Upper lobe of right lung (tissue), 1 donor: ENCODE data around the gene FGFRL1. TPM values are rescaled to one million over a fixed set of nuclear protein-coding genes. Genes with fewer than 3 reads are reported as not detected.
"Not testable (repeated sequence)": the region's sequence is repeated elsewhere in the genome, so short reads cannot be mapped to it uniquely, and the experiment has no call there.

Experiments used
- ATAC-seq: fragments of 200-7000 bp; cut with Tn5 transposase; one replicate; pipeline ENCODE4 v1.9.1; 2020; ENCODE audit warnings: mild to moderate bottlenecking, moderate library complexity
- DNase-seq: peaks from one replicate; pipeline ENCODE4 v3.0.0-alpha.2; 2020
- H3K27ac ChIP-seq: fragments of 200-600 bp; one replicate; pipeline ENCODE4 v1.8.0; 2022
- H3K27me3 ChIP-seq: fragments of 200-600 bp; one replicate; pipeline ENCODE4 v1.8.0; 2022; ENCODE audit warnings: mild to moderate bottlenecking
- H3K36me3 ChIP-seq: fragments of 200-600 bp; one replicate; pipeline ENCODE4 v1.8.0; 2022
- H3K4me1 ChIP-seq: fragments of 200-600 bp; one replicate; pipeline ENCODE4 v1.8.0; 2022
- H3K4me3 ChIP-seq: fragments of 200-600 bp; one replicate; pipeline ENCODE4 v1.8.0; 2022; ENCODE audit warnings: mild to moderate bottlenecking
- H3K9me3 ChIP-seq: fragments of 200-600 bp; one replicate; pipeline ENCODE4 v1.8.0; 2022
- intact Hi-C: fragments of 100-400 bp; cut with DNase I; formaldehyde crosslinking; loops from one replicate; pipeline ENCODE4 v1.11.0; 2022
- total RNA-seq: library from RNA; stranded (reverse); fragmentation: NEBNext Ultra II Directional; extraction: Animal tissue kit (Norgen Biotek cat#: 25700); gene quantifications from one replicate; pipeline ENCODE4 v1.2.1, GENCODE V29; 2021
- TF ChIP-seq, protein P1 (sequence below): fragments of 200-600 bp; IDR thresholded peaks from one replicate; pipeline ENCODE4 v1.8.0; 2022; ENCODE audit warnings: antibody characterized with exemption
- donor health status: DM: no; HTN: yes; CAD: no; lungs with severe emphysema.

Gene FGFRL1
- total RNA-seq, 1 donor from 2014 or later = 25.2 TPM

DNA sequence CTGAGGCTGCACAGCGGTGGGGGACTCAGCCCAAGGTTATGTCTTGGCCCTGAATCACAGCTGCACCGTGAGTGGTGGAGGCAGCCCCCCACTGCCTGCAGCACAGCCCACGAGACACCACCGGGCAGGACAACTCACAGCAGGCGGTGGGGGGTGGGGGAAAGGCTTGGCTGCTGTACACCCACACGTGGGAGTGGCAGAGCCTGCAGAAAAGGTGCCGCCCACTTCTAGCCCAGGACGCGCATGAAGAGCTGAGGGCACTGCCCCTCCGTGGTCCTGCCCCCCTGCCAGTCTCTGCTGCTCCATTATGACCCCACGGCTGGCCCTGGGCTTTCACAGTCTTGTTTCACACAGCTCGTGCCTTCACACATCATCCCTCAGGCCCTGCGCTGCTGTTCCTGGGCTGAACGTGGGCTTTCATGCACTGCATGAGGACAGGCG lies 40.8 kb downstream of the FGFRL1 start:
- peaks cover 37% of the 10 kb centered on the region for H3K27me3 ChIP-seq

DNA sequence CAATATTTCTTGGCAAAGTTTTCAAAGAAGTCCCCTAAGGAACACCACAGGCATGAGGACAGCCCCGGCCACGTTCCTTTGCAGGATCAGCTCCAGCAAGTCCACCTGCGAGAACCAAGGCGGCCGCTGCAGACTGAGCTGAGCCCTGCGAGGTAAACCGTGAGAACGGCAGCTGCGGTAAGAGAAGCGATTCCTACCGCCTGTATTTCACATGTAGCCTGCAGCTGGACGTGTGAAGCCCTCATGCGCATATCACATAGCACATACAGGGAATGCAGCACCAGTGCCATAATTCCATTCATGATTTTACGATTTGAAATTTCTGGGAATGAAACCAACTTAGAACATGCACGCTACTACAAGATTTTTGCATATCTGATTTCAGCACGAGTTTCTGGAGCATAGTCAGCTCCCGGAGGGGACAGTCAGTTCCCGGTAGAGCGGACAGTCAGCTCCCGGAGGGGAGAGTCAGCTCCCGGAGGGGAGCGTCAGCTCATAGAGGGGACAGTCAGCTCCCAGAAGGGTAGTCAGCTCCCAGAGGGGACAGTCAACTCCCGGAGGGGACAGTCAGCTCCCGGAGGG lies 41.7 kb downstream of the FGFRL1 start:
- peaks cover 10% of the 10 kb centered on the region for H3K4me1 ChIP-seq
- H3K9me3 ChIP-seq = no peaks in the 10 kb centered on the region
- TF ChIP-seq, protein P1, sequence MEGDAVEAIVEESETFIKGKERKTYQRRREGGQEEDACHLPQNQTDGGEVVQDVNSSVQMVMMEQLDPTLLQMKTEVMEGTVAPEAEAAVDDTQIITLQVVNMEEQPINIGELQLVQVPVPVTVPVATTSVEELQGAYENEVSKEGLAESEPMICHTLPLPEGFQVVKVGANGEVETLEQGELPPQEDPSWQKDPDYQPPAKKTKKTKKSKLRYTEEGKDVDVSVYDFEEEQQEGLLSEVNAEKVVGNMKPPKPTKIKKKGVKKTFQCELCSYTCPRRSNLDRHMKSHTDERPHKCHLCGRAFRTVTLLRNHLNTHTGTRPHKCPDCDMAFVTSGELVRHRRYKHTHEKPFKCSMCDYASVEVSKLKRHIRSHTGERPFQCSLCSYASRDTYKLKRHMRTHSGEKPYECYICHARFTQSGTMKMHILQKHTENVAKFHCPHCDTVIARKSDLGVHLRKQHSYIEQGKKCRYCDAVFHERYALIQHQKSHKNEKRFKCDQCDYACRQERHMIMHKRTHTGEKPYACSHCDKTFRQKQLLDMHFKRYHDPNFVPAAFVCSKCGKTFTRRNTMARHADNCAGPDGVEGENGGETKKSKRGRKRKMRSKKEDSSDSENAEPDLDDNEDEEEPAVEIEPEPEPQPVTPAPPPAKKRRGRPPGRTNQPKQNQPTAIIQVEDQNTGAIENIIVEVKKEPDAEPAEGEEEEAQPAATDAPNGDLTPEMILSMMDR = no peak
- no peaks in the 10 kb centered on the region for H3K36me3 ChIP-seq
- intact Hi-C loops = no loop called here
- no peak for ATAC-seq
- DNase-seq = peak; percentile 55
- peak overlapping the region; percentile 3 for H3K4me3 ChIP-seq
- no peak overlapping the region for H3K27ac ChIP-seq
- peaks cover 40% of the 10 kb centered on the region for H3K27me3 ChIP-seq

More for the DNA sequence above, 40.8 kb downstream of the FGFRL1 start:
- Histone ChIP-seq H3K4me1 (peaks cover 18% of the 10 kb centered on the region), H3K36me3 (no peaks in the 10 kb centered on the region), H3K27ac (no peak overlapping the region), H3K9me3 (no peaks in the 10 kb centered on the region), H3K4me3 (no peak overlapping the region)
- intact Hi-C loops = no loop called here
- TF ChIP-seq, protein P1 = no peak
- ATAC-seq (no peak), DNase-seq (peak; percentile 46)

DNA sequence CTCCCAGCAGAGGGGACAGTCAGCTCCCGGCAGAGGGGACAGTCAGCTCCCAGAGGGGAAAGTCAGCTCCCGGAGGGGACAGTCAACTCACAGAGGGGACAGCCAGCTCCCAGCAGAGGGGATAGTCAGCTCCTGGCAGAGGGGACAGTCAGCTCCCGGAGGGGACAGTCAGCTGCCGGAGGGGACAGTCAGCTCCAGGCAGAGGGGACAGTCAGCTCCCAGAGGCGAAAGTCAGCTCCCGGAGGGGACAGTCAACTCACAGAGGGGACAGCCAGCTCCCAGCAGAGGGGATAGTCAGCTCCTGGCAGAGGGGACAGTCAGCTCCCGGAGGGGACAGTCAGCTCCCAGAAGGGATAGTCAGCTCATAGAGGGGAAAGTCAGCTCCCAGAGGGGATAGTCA lies 42.5 kb downstream of the FGFRL1 start:
- H3K27ac ChIP-seq, H3K36me3 ChIP-seq, DNase-seq, intact Hi-C loops, ATAC-seq, H3K4me3 ChIP-seq, H3K9me3 ChIP-seq: not testable (repeated sequence)
- Histone ChIP-seq H3K4me1 (peaks cover 10% of the 10 kb centered on the region), H3K27me3 (peaks cover 45% of the 10 kb centered on the region)

DNA sequence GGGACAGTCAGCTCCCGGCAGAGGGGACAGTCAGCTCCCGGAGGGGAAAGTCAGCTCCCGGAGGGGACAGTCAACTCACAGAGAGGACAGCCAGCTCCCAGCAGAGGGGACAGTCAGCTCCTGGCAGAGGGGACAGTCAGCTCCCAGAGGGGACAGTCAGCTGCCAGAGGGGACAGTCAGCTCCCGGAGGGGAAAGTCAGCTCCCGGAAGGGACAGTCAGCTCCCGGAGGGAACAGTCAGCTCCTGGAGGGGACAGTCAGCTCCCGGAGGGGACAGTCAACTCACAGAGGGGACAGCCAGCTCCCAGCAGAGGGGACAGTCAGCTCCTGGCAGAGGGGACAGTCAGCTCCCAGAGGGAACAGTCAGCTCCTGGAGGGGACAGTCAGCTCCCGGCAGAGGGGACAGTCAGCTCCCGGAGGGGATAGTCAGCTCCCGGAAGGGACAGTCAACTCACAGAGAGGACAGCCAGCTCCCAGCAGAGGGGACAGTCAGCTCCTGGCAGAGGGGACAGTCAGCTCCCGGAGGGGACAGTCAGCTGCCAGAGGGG lies 43.3 kb downstream of the FGFRL1 start:
- peaks cover 45% of the 10 kb centered on the region for H3K27me3 ChIP-seq
- H3K27ac ChIP-seq, DNase-seq, ATAC-seq, H3K36me3 ChIP-seq, H3K9me3 ChIP-seq, intact Hi-C loops, H3K4me3 ChIP-seq: not testable (repeated sequence)
- peaks cover 10% of the 10 kb centered on the region for H3K4me1 ChIP-seq

DNA sequence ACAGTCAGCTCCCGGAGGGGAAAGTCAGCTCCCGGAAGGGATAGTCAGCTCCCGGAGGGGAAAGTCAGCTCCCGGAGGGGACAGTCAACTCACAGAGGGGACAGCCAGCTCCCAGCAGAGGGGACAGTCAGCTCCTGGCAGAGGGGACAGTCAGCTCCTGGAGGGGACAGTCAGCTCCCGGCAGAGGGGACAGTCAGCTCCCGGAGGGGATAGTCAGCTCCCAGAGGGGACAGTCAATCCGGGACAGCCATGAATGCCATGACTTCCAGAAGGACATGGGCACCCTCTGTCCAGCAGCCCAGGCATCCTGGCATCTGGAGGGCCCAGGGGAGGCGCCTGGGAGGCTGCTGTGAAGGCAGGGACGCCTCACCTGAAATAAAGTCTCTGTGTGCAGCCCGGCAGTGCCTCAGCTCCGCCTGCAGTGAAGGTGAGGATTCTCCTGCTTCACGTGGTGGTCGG lies 43.8 kb downstream of the FGFRL1 start:
- intact Hi-C loops, H3K36me3 ChIP-seq, ATAC-seq, H3K9me3 ChIP-seq: not testable (repeated sequence)
- peaks cover 10% of the 10 kb centered on the region for H3K4me1 ChIP-seq
- peaks cover 45% of the 10 kb centered on the region for H3K27me3 ChIP-seq
- H3K27ac ChIP-seq = peak overlapping the region; percentile 4
- peak; percentile 53 for DNase-seq
- peak overlapping the region; percentile 19 for H3K4me3 ChIP-seq

DNA sequence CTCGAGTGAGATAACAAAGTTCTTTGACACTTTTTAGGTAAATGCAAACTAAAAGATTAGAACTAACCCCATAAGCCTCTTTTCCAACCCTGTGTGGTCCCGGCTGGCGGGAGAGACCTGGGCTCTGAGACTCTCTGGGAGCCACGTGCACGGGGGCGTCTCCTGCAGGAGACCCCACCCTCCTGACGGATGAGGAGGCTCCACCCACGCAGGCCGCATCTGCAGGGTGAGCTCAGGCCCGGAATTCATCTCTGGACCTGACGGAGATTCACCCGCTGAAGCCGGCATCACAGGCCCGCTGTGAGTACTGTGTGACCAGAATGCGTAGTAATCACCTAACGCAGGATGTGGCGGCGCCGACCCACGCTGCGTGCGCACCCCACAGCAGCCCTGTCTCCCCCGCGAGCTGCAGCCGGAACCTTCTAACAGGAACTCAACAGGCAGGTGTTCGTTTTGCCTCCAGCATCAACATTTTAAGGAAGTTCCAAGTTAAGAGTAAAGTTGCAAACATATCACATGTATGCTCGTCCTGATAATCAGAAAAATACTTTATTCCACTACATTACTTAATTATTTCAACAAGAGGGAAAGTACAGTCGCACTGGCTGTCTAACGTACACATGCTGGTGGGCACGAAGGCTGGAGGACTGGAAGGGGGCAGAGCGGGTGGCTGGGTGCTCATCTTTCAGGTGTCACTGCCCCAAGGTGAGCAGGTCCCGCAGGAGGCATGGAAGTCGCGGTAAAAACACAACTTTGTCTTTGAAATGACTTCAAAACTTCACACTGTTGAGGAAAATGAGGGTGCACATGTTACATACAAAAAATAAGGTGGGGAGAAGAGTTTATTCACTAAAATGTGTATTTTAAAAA lies 44.5 kb downstream of the FGFRL1 start:
- H3K27ac ChIP-seq = peak overlapping the region; percentile 4
- H3K4me3 ChIP-seq = peak overlapping the region; percentile 19
- H3K27me3 ChIP-seq = peaks cover 38% of the 10 kb centered on the region
- no peaks in the 10 kb centered on the region for H3K9me3 ChIP-seq
- ATAC-seq (peak; percentile 64), DNase-seq (peak; percentile 69)
- H3K4me1 ChIP-seq = peaks cover 10% of the 10 kb centered on the region
- H3K36me3 ChIP-seq = no peaks in the 10 kb centered on the region
- TF ChIP-seq, protein P1 = no peak
- intact Hi-C loops = no loop called here
